Measurements from ENCODE around the gene RARB.

DNA sequence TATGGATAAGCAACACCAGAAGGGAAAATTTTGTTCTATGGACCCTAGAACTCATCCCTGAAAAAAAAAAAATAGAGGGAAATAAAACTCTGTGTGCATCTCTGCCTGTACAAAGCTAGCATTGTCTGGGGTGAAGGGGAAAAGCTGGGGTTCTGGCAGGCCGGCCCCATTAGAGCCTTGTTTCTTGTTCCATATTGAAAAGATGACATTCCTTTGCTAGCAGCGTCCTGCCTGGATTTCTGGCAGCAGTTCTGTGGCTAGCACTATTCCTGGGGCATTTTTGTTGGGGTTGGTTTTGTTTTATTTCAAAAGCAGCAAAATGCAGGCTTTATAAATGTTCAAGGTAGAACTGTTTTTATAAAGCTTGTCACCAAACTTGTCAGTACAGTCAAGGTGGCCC lies 45.2 kb downstream of the RARB start:
- TF ChIP-seq, protein P1, sequence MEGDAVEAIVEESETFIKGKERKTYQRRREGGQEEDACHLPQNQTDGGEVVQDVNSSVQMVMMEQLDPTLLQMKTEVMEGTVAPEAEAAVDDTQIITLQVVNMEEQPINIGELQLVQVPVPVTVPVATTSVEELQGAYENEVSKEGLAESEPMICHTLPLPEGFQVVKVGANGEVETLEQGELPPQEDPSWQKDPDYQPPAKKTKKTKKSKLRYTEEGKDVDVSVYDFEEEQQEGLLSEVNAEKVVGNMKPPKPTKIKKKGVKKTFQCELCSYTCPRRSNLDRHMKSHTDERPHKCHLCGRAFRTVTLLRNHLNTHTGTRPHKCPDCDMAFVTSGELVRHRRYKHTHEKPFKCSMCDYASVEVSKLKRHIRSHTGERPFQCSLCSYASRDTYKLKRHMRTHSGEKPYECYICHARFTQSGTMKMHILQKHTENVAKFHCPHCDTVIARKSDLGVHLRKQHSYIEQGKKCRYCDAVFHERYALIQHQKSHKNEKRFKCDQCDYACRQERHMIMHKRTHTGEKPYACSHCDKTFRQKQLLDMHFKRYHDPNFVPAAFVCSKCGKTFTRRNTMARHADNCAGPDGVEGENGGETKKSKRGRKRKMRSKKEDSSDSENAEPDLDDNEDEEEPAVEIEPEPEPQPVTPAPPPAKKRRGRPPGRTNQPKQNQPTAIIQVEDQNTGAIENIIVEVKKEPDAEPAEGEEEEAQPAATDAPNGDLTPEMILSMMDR (IDR thresholded peaks at IDR 0.05; ENCODE audit: low read depth, low read length), result no peak
- no peak for TF ChIP-seq EZH2phosphoT487 (IDR thresholded peaks at IDR 0.05; ENCODE audit: low read depth)
